MG63 (cell line): Measurements from ENCODE around the gene FOXJ2. TPM values are rescaled to one million over a fixed set of nuclear protein-coding genes. Genes with fewer than 3 reads are reported as not detected.
A peak's percentile ranks its signal among the peaks of the same experiment; 100 is the strongest.
"Not testable (repeated sequence)": the region's sequence is repeated elsewhere in the genome, so short reads cannot be mapped to it uniquely, and the experiment has no call there.

Experiments used
- DNase-seq: peaks from one replicate; pipeline ENCODE4 v3.0.0-alpha.2; 2020
- H3K27me3 ChIP-seq: fragments of 250-450 bp; sonication (Bioruptor Pico); 2 replicates; pipeline ENCODE4 v1.5.1; 2020; ENCODE audit warnings: mild to moderate bottlenecking, moderate library complexity
- H3K36me3 ChIP-seq: fragments of 250-450 bp; sonication (Bioruptor Pico); 2 replicates; pipeline ENCODE4 v1.5.1; 2020; ENCODE audit warnings: mild to moderate bottlenecking, moderate library complexity
- H3K4me3 ChIP-seq: fragments of 250-450 bp; sonication (Bioruptor Pico); 2 replicates; pipeline ENCODE4 v1.5.1; 2020; ENCODE audit warnings: mild to moderate bottlenecking, moderate library complexity
- H3K9me3 ChIP-seq: fragments of 250-450 bp; sonication (Bioruptor Pico); 2 replicates; pipeline ENCODE4 v1.5.1; 2020; ENCODE audit warnings: mild to moderate bottlenecking, moderate library complexity
- total RNA-seq: library from RNA; depleted of rRNA; stranded (reverse); fragments of >200 nt; shearing (Covaris generic); gene quantifications from 2 replicates; pipeline ENCODE4 v1.2.3, GENCODE V29; 2014; ENCODE audit warnings: low replicate concordance; rRNA removed

The FOXJ2 gene
- 3.6 and 5.9 TPM in 2 replicates for total RNA-seq

DNA sequence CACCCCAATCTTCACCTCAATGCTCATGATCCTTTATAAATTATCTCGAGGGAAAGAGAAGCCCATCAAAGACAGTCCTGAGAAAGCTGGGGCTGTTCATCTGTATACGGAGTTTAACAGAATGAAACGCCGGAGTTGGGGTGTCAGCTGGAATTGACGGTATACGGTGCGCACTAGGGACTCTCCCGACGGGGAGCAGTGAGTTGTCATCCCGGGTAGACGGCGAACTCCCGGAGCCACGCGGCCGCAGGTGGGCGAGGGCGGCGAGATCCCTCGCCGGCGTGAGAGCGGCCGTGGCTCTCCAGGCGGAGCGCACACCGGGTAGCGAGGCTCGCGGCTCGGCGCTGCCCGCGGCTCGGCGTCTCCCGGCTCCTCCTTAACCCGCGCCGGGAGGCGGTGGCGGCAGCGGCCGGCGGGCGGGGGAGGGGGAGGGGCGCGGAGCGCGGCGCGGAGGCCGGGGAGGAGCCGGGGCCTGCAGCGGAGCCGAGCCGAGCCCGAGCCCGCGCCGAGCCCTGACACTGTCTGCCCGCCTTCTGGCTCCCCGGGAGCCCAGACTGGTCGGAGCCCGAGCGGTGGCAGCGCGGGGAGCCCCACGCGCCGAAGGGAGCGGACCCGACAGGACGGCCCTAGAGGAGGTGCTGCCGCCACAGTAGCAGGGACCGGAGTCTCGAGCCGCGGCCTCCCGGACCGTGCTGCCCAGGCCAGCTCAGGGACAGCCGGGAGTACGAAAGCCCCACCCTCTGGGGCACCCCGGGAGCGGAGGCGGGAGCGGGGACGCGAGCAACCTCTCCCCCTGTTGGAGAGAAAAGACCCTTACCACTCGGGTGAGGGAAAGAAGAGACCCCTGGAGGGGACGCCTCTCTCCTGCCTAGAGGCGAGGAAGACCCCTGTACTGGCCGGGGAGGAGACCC, at the start of gene FOXJ2:
Gene FOXJ2 (plus strand): TSS at position 475 of the 911 bp plus-strand sequence. CDS start 7,117 bp downstream, outside the sequence.
- DNase-seq = peak; percentile 75
- no peaks in the 10 kb centered on the region for H3K27me3 ChIP-seq
- H3K36me3 ChIP-seq = peaks cover 7% of the 10 kb centered on the region; the same call in 1 of the 2 replicates
- H3K9me3 ChIP-seq = no peaks in the 10 kb centered on the region
- peak within 1 kb of the TSS; percentile 80 for H3K4me3 ChIP-seq

GRCh38 chr12:7983019-7983418, 49.5 kb upstream of the FOXJ2 start:
- H3K36me3 ChIP-seq, H3K4me3 ChIP-seq, H3K9me3 ChIP-seq, DNase-seq, H3K27me3 ChIP-seq: not testable (repeated sequence)

DNA sequence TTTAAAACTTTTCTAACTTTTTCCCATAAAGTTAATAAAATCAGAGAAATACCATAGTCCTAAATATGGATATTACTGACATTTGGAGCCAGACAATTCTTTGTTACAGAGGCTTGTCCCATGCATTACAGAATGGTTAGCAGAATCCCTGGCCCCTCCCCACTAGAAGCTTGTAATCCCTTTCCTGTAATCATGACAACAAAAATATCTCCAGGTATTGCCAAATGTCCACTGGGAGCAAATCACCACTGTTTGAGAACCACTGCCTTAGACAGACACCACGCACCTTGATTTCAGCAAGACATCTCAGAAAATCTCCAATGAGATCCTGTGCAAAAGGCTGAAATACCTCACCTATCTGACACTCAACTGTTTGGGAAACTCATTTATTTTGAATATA, 49.1 kb upstream of the FOXJ2 start:
- not testable (repeated sequence) for DNase-seq, H3K36me3 ChIP-seq, H3K9me3 ChIP-seq, H3K4me3 ChIP-seq, H3K27me3 ChIP-seq

GRCh38 chr12:7984900-7985299, 47.6 kb upstream of the FOXJ2 start:
- H3K36me3 ChIP-seq = no peaks in the 10 kb centered on the region
- no peak for DNase-seq
- H3K9me3 ChIP-seq = no peaks in the 10 kb centered on the region
- no peaks in the 10 kb centered on the region for H3K27me3 ChIP-seq
- no peak overlapping the region for H3K4me3 ChIP-seq

DNA sequence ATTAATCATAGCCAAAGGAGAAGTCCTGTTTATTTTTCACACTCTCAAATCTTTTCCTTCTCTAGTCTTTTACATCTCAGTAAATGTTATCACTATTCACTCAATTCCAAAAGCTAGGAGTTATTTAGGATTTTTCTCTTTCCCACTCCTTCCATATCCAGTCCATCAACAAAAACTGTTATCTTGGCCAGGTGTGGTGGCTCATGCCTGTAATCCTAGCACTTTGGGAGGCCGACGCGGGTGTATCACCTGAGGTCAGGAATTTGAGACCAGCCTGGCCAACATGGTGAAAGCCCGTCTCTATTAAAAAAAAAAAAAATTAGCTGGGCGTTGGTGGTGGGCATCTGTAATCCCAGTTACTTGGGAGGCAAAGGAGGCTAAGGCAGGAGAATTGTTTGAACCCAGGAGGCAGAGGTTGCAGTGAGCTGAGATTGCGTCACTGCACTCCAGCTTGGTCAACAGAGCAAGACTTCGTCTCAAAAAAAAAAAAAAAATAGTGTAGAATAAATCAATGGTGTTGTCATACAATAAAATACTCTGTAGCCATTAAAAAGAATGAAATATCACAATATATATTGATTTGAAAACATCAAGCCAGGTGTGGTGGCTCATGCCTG, 46.6 kb upstream of the FOXJ2 start:
- DNase-seq = no peak
- Histone ChIP-seq H3K9me3 (no peaks in the 10 kb centered on the region), H3K4me3 (no peak overlapping the region), H3K27me3 (no peaks in the 10 kb centered on the region), H3K36me3 (no peaks in the 10 kb centered on the region)

GRCh38 chr12:7989827-7990491, 42.6 kb upstream of the FOXJ2 start:
- no peaks in the 10 kb centered on the region for H3K36me3 ChIP-seq
- no peaks in the 10 kb centered on the region for H3K27me3 ChIP-seq
- no peak overlapping the region for H3K4me3 ChIP-seq
- DNase-seq = no peak
- H3K9me3 ChIP-seq = no peaks in the 10 kb centered on the region

DNA sequence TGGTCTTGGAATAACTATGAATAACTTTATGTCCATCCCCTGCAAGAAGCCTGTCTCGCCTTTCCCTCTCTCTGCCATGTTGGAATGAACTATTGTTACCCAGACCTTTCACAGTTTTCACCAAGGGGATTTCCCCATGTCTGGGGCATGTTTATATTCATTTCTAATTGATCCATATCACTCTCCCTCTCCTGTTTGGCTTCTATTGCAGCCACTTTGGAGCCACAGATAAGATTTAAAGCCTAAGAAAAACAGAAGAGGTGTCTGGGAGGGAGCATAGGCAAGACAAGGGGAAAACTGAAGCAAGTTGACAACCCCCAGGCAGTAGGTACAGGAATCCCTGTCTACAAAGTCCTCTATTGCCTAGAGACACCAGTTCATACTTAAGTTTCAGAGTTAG, 41.0 kb upstream of the FOXJ2 start:
- no peak for DNase-seq
- no peaks in the 10 kb centered on the region for H3K36me3 ChIP-seq
- H3K9me3 ChIP-seq = no peaks in the 10 kb centered on the region
- H3K4me3 ChIP-seq = no peak overlapping the region
- H3K27me3 ChIP-seq = no peaks in the 10 kb centered on the region

GRCh38 chr12:7994731-7995205, 37.7 kb upstream of the FOXJ2 start:
- Histone ChIP-seq H3K4me3 (no peak overlapping the region), H3K27me3 (no peaks in the 10 kb centered on the region), H3K9me3 (no peaks in the 10 kb centered on the region), H3K36me3 (no peaks in the 10 kb centered on the region)
- peak; percentile 45 for DNase-seq

DNA sequence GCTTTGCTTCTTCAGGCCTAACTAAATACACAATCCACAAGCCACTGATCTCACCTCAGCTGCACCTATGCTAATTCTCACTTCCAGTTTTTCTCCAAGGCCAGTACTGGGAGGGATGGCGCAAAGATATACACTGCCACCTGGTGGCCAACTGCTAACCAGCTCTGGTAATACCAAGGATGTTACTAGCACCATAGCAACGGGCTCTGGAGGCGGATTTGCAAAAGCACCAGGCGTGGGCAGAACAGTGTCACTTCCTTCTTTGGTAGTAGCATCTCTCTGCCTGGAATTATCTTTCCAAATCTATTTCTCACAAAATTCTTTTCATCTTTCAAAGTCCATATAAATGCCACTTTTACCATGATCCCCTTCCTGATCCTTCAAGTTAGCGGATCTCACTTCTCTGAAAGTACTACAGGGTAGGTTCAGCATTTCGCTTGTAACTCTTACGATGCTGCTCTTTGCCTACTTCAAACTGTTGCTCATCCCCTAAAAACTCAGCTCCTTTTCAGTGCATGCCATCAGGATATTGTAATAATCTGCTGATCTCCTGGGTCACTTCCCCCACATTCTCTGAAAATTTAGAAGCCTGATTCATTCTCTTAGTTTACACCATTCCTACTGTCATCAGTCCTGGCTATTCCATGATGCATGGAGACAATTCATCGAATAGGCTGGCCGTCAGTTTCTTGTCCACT, 37.1 kb upstream of the FOXJ2 start:
- no peaks in the 10 kb centered on the region for H3K36me3 ChIP-seq
- no peaks in the 10 kb centered on the region for H3K9me3 ChIP-seq
- peak; percentile 79 for DNase-seq
- no peak overlapping the region for H3K4me3 ChIP-seq
- H3K27me3 ChIP-seq = no peaks in the 10 kb centered on the region

GRCh38 chr12:8000827-8001226, 31.7 kb upstream of the FOXJ2 start:
- not testable (repeated sequence) for H3K9me3 ChIP-seq, DNase-seq, H3K27me3 ChIP-seq, H3K36me3 ChIP-seq, H3K4me3 ChIP-seq

DNA sequence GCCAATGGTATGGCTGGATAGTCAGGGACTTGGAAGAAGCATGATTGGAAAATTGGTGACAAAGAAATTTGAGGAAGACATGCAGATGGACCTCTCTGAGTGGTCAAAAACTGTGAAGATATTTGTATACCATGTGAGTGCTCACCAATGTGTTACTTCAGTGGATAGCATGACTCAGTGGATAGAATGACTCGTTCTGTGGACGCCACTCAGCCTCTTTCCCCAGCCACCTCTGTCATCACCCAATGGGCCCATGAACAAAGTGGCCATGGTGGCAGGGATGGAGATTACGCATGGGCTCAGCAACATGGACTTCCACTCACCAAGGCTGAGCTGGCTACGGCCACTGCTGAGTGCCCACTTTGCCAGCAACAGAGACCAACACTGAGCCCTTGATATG, 31.0 kb upstream of the FOXJ2 start:
- H3K4me3 ChIP-seq, H3K9me3 ChIP-seq, DNase-seq, H3K36me3 ChIP-seq, H3K27me3 ChIP-seq: not testable (repeated sequence)

DNA sequence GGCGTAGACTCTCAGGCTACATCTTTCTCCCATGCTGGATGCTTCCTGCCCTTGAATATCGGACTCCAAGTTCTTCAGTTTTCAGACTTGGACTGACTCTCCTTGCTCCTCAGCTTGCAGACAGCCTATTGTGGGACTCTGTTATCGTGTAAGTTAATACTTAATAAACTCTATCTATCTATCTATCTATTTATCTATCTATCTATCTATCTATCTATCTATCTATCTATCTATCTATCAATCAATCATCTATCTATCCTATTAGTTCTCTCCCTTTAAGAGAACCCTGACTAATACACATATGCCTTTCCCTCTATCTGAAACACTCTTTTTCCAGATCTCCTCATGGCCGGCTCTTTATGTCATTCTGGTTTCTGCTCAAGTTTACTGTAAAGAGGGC, 27.6 kb upstream of the FOXJ2 start:
- H3K27me3 ChIP-seq, H3K9me3 ChIP-seq, H3K4me3 ChIP-seq, H3K36me3 ChIP-seq, DNase-seq: not testable (repeated sequence)

GRCh38 chr12:8011331-8011730, 21.2 kb upstream of the FOXJ2 start:
- DNase-seq = no peak
- H3K27me3 ChIP-seq = peaks cover 7% of the 10 kb centered on the region
- H3K4me3 ChIP-seq = no peak overlapping the region
- H3K36me3 ChIP-seq = no peaks in the 10 kb centered on the region
- H3K9me3 ChIP-seq = no peaks in the 10 kb centered on the region

GRCh38 chr12:8012651-8013309, 19.7 kb upstream of the FOXJ2 start:
- H3K4me3 ChIP-seq = no peak overlapping the region
- H3K36me3 ChIP-seq = no peaks in the 10 kb centered on the region
- peaks cover 8% of the 10 kb centered on the region for H3K27me3 ChIP-seq
- H3K9me3 ChIP-seq = no peaks in the 10 kb centered on the region
- no peak for DNase-seq

DNA sequence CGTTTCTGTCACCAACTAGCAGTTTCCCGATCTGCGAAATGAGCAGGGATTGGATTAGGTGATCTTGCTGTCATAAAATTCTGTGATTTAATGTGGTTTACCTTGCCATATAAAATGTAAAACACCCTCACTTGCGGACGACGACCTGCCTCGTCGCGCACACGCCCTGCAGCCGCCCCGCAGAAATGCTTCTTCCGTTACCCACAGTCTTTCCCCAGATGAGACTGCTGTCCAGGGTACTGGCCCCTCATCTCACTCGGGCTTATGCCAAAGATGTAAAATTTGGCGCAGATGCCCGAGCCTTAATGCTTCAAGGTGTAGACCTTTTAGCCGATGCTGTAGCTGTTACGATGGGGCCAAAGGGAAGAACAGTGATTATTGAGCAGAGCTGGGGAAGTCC, 17.7 kb upstream of the FOXJ2 start:
- Histone ChIP-seq H3K4me3 (no peak overlapping the region), H3K9me3 (no peaks in the 10 kb centered on the region), H3K27me3 (peaks cover 14% of the 10 kb centered on the region; the same call in 1 of the 2 replicates), H3K36me3 (no peaks in the 10 kb centered on the region)
- no peak for DNase-seq

DNA sequence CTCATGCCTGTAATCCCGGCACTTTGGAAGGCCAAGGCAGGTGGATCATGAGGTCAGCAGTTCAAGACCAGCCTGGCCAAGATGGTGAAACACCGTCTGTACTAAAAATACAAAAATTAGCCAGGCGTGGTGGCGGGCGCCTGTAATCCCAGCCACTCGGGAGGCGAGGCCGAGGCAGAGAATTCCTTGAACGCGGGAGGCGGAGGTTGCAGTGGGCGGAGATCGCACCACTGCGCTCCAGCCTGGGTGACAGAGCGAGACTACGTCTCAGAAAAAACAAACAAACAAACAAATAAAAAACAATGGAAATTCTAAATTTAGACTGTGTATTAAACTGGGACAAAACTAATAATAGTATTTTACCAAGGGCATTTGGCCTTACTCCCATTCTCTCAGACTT, 14.3 kb upstream of the FOXJ2 start:
- H3K4me3 ChIP-seq, H3K36me3 ChIP-seq, H3K9me3 ChIP-seq, DNase-seq: not testable (repeated sequence)
- H3K27me3 ChIP-seq = peaks cover 15% of the 10 kb centered on the region; the same call in 1 of the 2 replicates
